Ovary (tissue), 3 donors: Measurements from ENCODE around the gene PXDC1.

Experiments used
- CTCF ChIP-seq, 3 donors: fragments of 450-650 bp in 2 of 3; fragments of 200-600 bp in 1 of 3; IDR thresholded peaks; one replicate each; pipeline versions ENCODE4 v1.5.1 to v1.8.0; 2016 to 2022; ENCODE audit warnings: antibody characterized with exemption in 3 of 3, mild to moderate bottlenecking in 1 of 3
- EP300 ChIP-seq: sonication (generic); formaldehyde crosslinking; IDR thresholded peaks from one replicate; pipeline ENCODE4 v1.6.1; 2017; ENCODE audit warnings: antibody characterized with exemption
- POLR2A ChIP-seq: fragments of 450-650 bp; IDR thresholded peaks from one replicate; pipeline ENCODE4 v1.6.1; 2017; ENCODE audit warnings: antibody characterized with exemption, mild to moderate bottlenecking, moderate library complexity
- donor health status: DM: no; HTN: no; CAD: no.

- TF ChIP-seq CTCF (IDR thresholded peaks at IDR 0.05), result no peak
- no peak for TF ChIP-seq POLR2A
- no peak for TF ChIP-seq EP300
Measured at GRCh38 chr6:3737831-3738210, 13.7 kb downstream of the PXDC1 start.
